Neural cell (in vitro differentiated cells): ENCODE results near the gene AFF3.

Experiments used
- MXI1 ChIP-seq: fragments of 450-650 bp; conservative IDR thresholded peaks from 2 replicates; pipeline ENCODE4 v1.6.1; 2014; ENCODE audit warnings: antibody characterized with exemption, mild to moderate bottlenecking; ENCODE audit not compliant: poor library complexity, severe bottlenecking
- TF ChIP-seq, protein P1 (sequence below): fragments of 450-650 bp; IDR thresholded peaks from 2 replicates; pipeline ENCODE4 v1.5.1; 2014; ENCODE audit warnings: antibody characterized with exemption, mild to moderate bottlenecking, moderate library complexity; ENCODE audit not compliant: poor library complexity, severe bottlenecking

DNA sequence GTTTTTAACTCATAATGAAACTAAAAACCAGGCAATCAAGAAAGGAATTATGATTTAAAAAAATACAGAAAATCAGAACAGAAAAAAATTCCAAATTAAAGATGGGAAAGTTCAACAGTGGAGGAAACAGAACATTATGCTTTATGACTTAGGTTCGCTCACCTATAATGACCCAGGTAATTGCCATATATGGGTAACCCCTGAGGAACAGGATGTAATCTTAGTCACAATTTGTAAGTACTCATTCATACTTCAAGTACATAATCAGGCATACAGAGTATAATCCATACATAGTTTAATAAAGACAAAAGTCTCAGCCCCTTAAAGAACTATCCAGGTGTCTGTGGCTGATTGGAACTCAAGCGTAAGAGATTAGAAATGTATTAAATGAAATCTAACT, 159.6 kb downstream of the AFF3 start:
- TF ChIP-seq, protein P1, sequence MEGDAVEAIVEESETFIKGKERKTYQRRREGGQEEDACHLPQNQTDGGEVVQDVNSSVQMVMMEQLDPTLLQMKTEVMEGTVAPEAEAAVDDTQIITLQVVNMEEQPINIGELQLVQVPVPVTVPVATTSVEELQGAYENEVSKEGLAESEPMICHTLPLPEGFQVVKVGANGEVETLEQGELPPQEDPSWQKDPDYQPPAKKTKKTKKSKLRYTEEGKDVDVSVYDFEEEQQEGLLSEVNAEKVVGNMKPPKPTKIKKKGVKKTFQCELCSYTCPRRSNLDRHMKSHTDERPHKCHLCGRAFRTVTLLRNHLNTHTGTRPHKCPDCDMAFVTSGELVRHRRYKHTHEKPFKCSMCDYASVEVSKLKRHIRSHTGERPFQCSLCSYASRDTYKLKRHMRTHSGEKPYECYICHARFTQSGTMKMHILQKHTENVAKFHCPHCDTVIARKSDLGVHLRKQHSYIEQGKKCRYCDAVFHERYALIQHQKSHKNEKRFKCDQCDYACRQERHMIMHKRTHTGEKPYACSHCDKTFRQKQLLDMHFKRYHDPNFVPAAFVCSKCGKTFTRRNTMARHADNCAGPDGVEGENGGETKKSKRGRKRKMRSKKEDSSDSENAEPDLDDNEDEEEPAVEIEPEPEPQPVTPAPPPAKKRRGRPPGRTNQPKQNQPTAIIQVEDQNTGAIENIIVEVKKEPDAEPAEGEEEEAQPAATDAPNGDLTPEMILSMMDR: no peak
- TF ChIP-seq MXI1: no peak
